Hematopoietic multipotent progenitor cell treated with erythropoietin and hydrocortisone succinate and interleukin-3 and kit ligand, for 6 days (in vitro differentiated cells): ENCODE measurements around the gene MT1G.
A peak's percentile ranks its signal among the peaks of the same experiment; 100 is the strongest.
"Not testable (repeated sequence)": the region's sequence is repeated elsewhere in the genome, so short reads cannot be mapped to it uniquely, and the experiment has no call there.

Source experiments
- DNase-seq: peaks from one replicate; pipeline ENCODE4 v3.0.0-alpha.2; 2015

The MT1G gene

GRCh38 chr16:56667581-56668571 lies at the start of gene MT1G:
Gene MT1G (minus strand): TSS chr16:56668065. CDS start chr16:56667993, 72 bp downstream.
- peak; percentile 77 for DNase-seq

GRCh38 chr16:56717532-56717931 lies 49.7 kb upstream of the MT1G start:
- not testable (repeated sequence) for DNase-seq

- no peak for DNase-seq
These were observed 48.9 kb upstream of the MT1G start for GRCh38 chr16:56716761-56717160.

- peak; percentile 61 for DNase-seq
These were observed 47.3 kb upstream of the MT1G start for GRCh38 chr16:56715126-56715525.

- DNase-seq, result no peak
These were observed 45.9 kb upstream of the MT1G start for GRCh38 chr16:56713794-56714193.

- no peak for DNase-seq
These were observed 44.0 kb upstream of the MT1G start for GRCh38 chr16:56711862-56712261.

- no peak for DNase-seq
These were observed 42.4 kb upstream of the MT1G start for GRCh38 chr16:56710181-56710737.

- no peak for DNase-seq
These were observed 41.7 kb upstream of the MT1G start for GRCh38 chr16:56709443-56710040.

- no peak for DNase-seq
These were observed 40.9 kb upstream of the MT1G start for GRCh38 chr16:56708525-56709442.

- DNase-seq, result no peak
These were observed 35.0 kb upstream of the MT1G start for GRCh38 chr16:56702836-56703235.

GRCh38 chr16:56701534-56701933 lies 33.7 kb upstream of the MT1G start:
- no peak for DNase-seq

GRCh38 chr16:56700631-56701030 lies 32.8 kb upstream of the MT1G start:
- no peak for DNase-seq

- DNase-seq, result no peak
These were observed 32.3 kb upstream of the MT1G start for GRCh38 chr16:56700195-56700594.

- no peak for DNase-seq
These were observed 29.7 kb upstream of the MT1G start for GRCh38 chr16:56697456-56698155.

GRCh38 chr16:56695246-56695645 lies 27.4 kb upstream of the MT1G start:
- no peak for DNase-seq

GRCh38 chr16:56691885-56692284 lies 24.0 kb upstream of the MT1G start:
- DNase-seq, result no peak

GRCh38 chr16:56690420-56691122 lies 22.7 kb upstream of the MT1G start:
- no peak for DNase-seq

GRCh38 chr16:56689171-56689570 lies 21.3 kb upstream of the MT1G start:
- DNase-seq, result no peak

- no peak for DNase-seq
These were observed 20.9 kb upstream of the MT1G start for GRCh38 chr16:56688762-56689161.

- no peak for DNase-seq
These were observed 18.9 kb upstream of the MT1G start for GRCh38 chr16:56686758-56687157.

- no peak for DNase-seq
These were observed 17.2 kb upstream of the MT1G start for GRCh38 chr16:56684926-56685590.
